Neural progenitor cell (in vitro differentiated cells): ENCODE results near the gene NAPEPLD.
"Not testable (repeated sequence)": the region's sequence is repeated elsewhere in the genome, so short reads cannot be mapped to it uniquely, and the experiment has no call there.

Experiments
- CTCF ChIP-seq: fragments of 200-600 bp; sonication (generic); IDR thresholded peaks from 2 replicates; pipeline ENCODE4 v1.5.1; 2017; ENCODE audit warnings: antibody characterized with exemption, mild to moderate bottlenecking
- EZH2 ChIP-seq: fragments of 200-600 bp; sonication (generic); IDR thresholded peaks from 2 replicates; pipeline ENCODE4 v1.6.1; 2017; ENCODE audit warnings: antibody characterized with exemption, mild to moderate bottlenecking, moderate library complexity
- EZH2phosphoT487 ChIP-seq: fragments of 200-600 bp; sonication (generic); IDR thresholded peaks from 2 replicates; pipeline ENCODE4 v1.6.1; 2017; ENCODE audit warnings: antibody characterized with exemption

- TF ChIP-seq CTCF, EZH2, EZH2phosphoT487: not testable (repeated sequence)
These were observed 56.6 kb downstream of the NAPEPLD start for GRCh38 chr7:103092321-103092720.
